C4-2B (cell line): ENCODE measurements around the gene LMO4.

Experiments
- CTCF ChIP-seq: fragments of 450-650 bp; conservative IDR thresholded peaks from 2 replicates; pipeline ENCODE4 v1.5.1; 2017; ENCODE audit warnings: mild to moderate bottlenecking
- ZFX ChIP-seq: fragments of 450-650 bp; IDR thresholded peaks from 2 replicates; pipeline ENCODE4 v1.6.1; 2017

- TF ChIP-seq CTCF (no peak), ZFX (no peak)
These were observed 28.1 kb upstream of the LMO4 start for GRCh38 chr1:87300628-87301027.
